SK-N-SH treated with all-trans-retinoic acid at 6 μM for 48 hours (cell line): ENCODE measurements around the gene BECN2.

ENCODE experiments used
- ATAC-seq: fragments of 200-7000 bp; cut with Tn5 transposase; 3 replicates; pipeline ENCODE4 v1.9.1; 2020; ENCODE audit warnings: mild to moderate bottlenecking, moderate library complexity
- ARNTL ChIP-seq: fragments of 450-650 bp; formaldehyde crosslinking; IDR thresholded peaks from 2 replicates; pipeline ENCODE4 v1.5.0; 2020; ENCODE audit warnings: low read depth, mild to moderate bottlenecking, moderate library complexity, borderline replicate concordance
- BACH2 ChIP-seq: fragments of 250-450 bp; sonication (Bioruptor Pico); IDR thresholded peaks from 2 replicates; pipeline ENCODE4 v1.9.0; 2021; ENCODE audit warnings: mild to moderate bottlenecking, borderline replicate concordance
- CREB5 ChIP-seq: fragments of 250-450 bp; sonication (Bioruptor Pico); IDR thresholded peaks from 2 replicates; pipeline ENCODE4 v1.5.1; 2020; ENCODE audit warnings: low read depth, mild to moderate bottlenecking, moderate library complexity
- CSDC2 ChIP-seq: fragments of 250-450 bp; sonication (Bioruptor Pico); IDR thresholded peaks from 2 replicates; pipeline ENCODE4 v1.5.0; 2020; ENCODE audit warnings: mild to moderate bottlenecking, moderate library complexity
- CSRNP3 ChIP-seq: fragments of 250-450 bp; sonication (Bioruptor Pico); IDR thresholded peaks from 2 replicates; pipeline ENCODE4 v1.5.1; 2021; ENCODE audit warnings: mild to moderate bottlenecking, moderate library complexity
- ESRRG ChIP-seq: fragments of 250-450 bp; sonication (Bioruptor Pico); IDR thresholded peaks from 2 replicates; pipeline ENCODE4 v1.6.1; 2021; ENCODE audit warnings: mild to moderate bottlenecking
- GLIS3 ChIP-seq: fragments of 250-450 bp; sonication (Bioruptor Pico); IDR thresholded peaks from 2 replicates; pipeline ENCODE4 v1.5.0; 2020; ENCODE audit warnings: mild to moderate bottlenecking, moderate library complexity
- ISL1 ChIP-seq: fragments of 250-450 bp; sonication (Bioruptor Pico); IDR thresholded peaks from 2 replicates; pipeline ENCODE4 v2.1.2; 2022; ENCODE audit warnings: mild to moderate bottlenecking, moderate library complexity
- OSR1 ChIP-seq: fragments of 250-450 bp; sonication (Bioruptor Pico); IDR thresholded peaks from 2 replicates; pipeline ENCODE4 v1.8.0; 2022; ENCODE audit warnings: moderate library complexity, mild to moderate bottlenecking, inconsistent platforms
- PATZ1 ChIP-seq: fragments of 250-450 bp; sonication (Bioruptor Pico); IDR thresholded peaks from 2 replicates; pipeline ENCODE4 v1.8.0; 2020; ENCODE audit warnings: mild to moderate bottlenecking, moderate library complexity, borderline replicate concordance
- POU6F1 ChIP-seq: fragments of 250-450 bp; sonication (Bioruptor Pico); IDR thresholded peaks from 2 replicates; pipeline ENCODE4 v1.8.0; 2021; ENCODE audit warnings: low read depth, mild to moderate bottlenecking, moderate library complexity, borderline replicate concordance
- PPARA ChIP-seq: fragments of 250-450 bp; sonication (Bioruptor Pico); IDR thresholded peaks from 2 replicates; pipeline ENCODE4 v1.5.0; 2020; ENCODE audit warnings: mild to moderate bottlenecking, borderline replicate concordance
- RARB ChIP-seq: fragments of 250-450 bp; sonication (Bioruptor Pico); IDR thresholded peaks from 2 replicates; pipeline ENCODE4 v1.8.0; 2021; ENCODE audit warnings: mild to moderate bottlenecking, moderate library complexity
- SNAI2 ChIP-seq: fragments of 250-450 bp; sonication (Bioruptor Pico); IDR thresholded peaks from 2 replicates; pipeline ENCODE4 v1.5.0; 2020; ENCODE audit warnings: mild to moderate bottlenecking, moderate library complexity
- TCF4 ChIP-seq: fragments of 250-450 bp; sonication (Bioruptor Pico); IDR thresholded peaks from 2 replicates; pipeline ENCODE4 v1.8.0; 2021; ENCODE audit warnings: mild to moderate bottlenecking, moderate library complexity, borderline replicate concordance
- TOX ChIP-seq: fragments of 250-450 bp; sonication (Bioruptor Pico); IDR thresholded peaks from 2 replicates; pipeline ENCODE4 v1.8.0; 2021; ENCODE audit warnings: mild to moderate bottlenecking, moderate library complexity, borderline replicate concordance
- TSHZ2 ChIP-seq: fragments of 250-450 bp; sonication (Bioruptor Pico); IDR thresholded peaks from 2 replicates; pipeline ENCODE4 v1.5.0; 2020; ENCODE audit warnings: mild to moderate bottlenecking, moderate library complexity
- ZFP3 ChIP-seq: fragments of 250-450 bp; sonication (Bioruptor Pico); IDR thresholded peaks from 2 replicates; pipeline ENCODE4 v1.5.0; 2020; ENCODE audit warnings: mild to moderate bottlenecking, moderate library complexity
- ZFP30 ChIP-seq: fragments of 450-650 bp; formaldehyde crosslinking; IDR thresholded peaks from 2 replicates; pipeline ENCODE4 v1.5.0; 2022; ENCODE audit warnings: mild to moderate bottlenecking, moderate library complexity
- ZNF565 ChIP-seq: fragments of 450-650 bp; formaldehyde crosslinking; conservative IDR thresholded peaks from 2 replicates; pipeline ENCODE4 v1.5.0; 2020; ENCODE audit warnings: low read depth, mild to moderate bottlenecking, moderate library complexity
- ZNF70 ChIP-seq: fragments of 450-650 bp; formaldehyde crosslinking; IDR thresholded peaks from 2 replicates; pipeline ENCODE4 v1.5.0; 2020; ENCODE audit warnings: mild to moderate bottlenecking, moderate library complexity
- ZNF8 ChIP-seq: fragments of 450-650 bp; formaldehyde crosslinking; IDR thresholded peaks from 2 replicates; pipeline ENCODE4 v1.5.0; 2020; ENCODE audit warnings: mild to moderate bottlenecking, moderate library complexity

Gene BECN2

GRCh38 chr1:241934866-241935265 is 22.7 kb upstream of the BECN2 start:
- no peak for TF ChIP-seq PPARA (CRISPR knock-in tag)
- no peak for TF ChIP-seq RARB (CRISPR knock-in tag)
- no peak for TF ChIP-seq TOX
- TF ChIP-seq SNAI2 (CRISPR knock-in tag), result no peak
- no peak for TF ChIP-seq ARNTL
- no peak for TF ChIP-seq ZFP3 (CRISPR knock-in tag)
- no peak for TF ChIP-seq ZNF565 (CRISPR knock-in tag)
- no peak for TF ChIP-seq TCF4 (CRISPR knock-in tag)
- no peak for TF ChIP-seq PATZ1 (CRISPR knock-in tag)
- TF ChIP-seq CREB5 (CRISPR knock-in tag), result no peak
- TF ChIP-seq GLIS3 (CRISPR knock-in tag), result no peak
- no peak for TF ChIP-seq TSHZ2
- TF ChIP-seq ZNF70, result no peak
- TF ChIP-seq CSDC2 (CRISPR knock-in tag), result no peak
- TF ChIP-seq CSRNP3, result no peak
- no peak for ATAC-seq

GRCh38 chr1:241939798-241940197 is 17.8 kb upstream of the BECN2 start:
- no peak for ATAC-seq
- no peak for TF ChIP-seq ZNF70
- TF ChIP-seq ZNF8 (CRISPR knock-in tag), result no peak
- TF ChIP-seq RARB (CRISPR knock-in tag), result no peak
- TF ChIP-seq TSHZ2, result no peak
- no peak for TF ChIP-seq ISL1 (CRISPR knock-in tag)
- TF ChIP-seq BACH2 (CRISPR knock-in tag), result no peak
- TF ChIP-seq ZFP3 (CRISPR knock-in tag), result no peak
- no peak for TF ChIP-seq CSRNP3
- TF ChIP-seq PATZ1 (CRISPR knock-in tag), result no peak
- TF ChIP-seq ESRRG (CRISPR knock-in tag), result no peak
- TF ChIP-seq PPARA (CRISPR knock-in tag), result no peak
- TF ChIP-seq TOX, result no peak
- no peak for TF ChIP-seq ARNTL
- TF ChIP-seq OSR1 (CRISPR knock-in tag), result no peak
- TF ChIP-seq POU6F1 (CRISPR knock-in tag), result no peak
- no peak for TF ChIP-seq CREB5 (CRISPR knock-in tag)
- TF ChIP-seq ZFP30 (CRISPR knock-in tag), result no peak
- no peak for TF ChIP-seq TCF4 (CRISPR knock-in tag)
